HG02571 (cell line): ENCODE measurements around the gene AGPAT3.

Experiments
- ATAC-seq: cut with Tn5 transposase; IDR thresholded peaks from one replicate; pipeline ENCODE4 v1.9.1; 2021; ENCODE audit warnings: mild to moderate bottlenecking, moderate library complexity; ENCODE audit not compliant: unreplicated experiment

AGPAT3 gene

GRCh38 chr21:43989401-43989800 is 124.4 kb downstream of the AGPAT3 start:
- ATAC-seq: no peak

- ATAC-seq: no peak
Measured at GRCh38 chr21:43991447-43991991, 126.5 kb downstream of the AGPAT3 start.

- no peak for ATAC-seq
Measured at GRCh38 chr21:43992121-43992520, 127.1 kb downstream of the AGPAT3 start.

- ATAC-seq: no peak
Measured at GRCh38 chr21:43993420-43993934, 128.5 kb downstream of the AGPAT3 start.

GRCh38 chr21:43994085-43994484 is 129.1 kb downstream of the AGPAT3 start:
- no peak for ATAC-seq

- no peak for ATAC-seq
Measured at GRCh38 chr21:43994646-43995045, 129.6 kb downstream of the AGPAT3 start.

GRCh38 chr21:43995521-43996105 is 130.6 kb downstream of the AGPAT3 start:
- ATAC-seq: no peak

- ATAC-seq: no peak
Measured at GRCh38 chr21:43997766-43998742, 133.0 kb downstream of the AGPAT3 start.

GRCh38 chr21:44000360-44000759 is 135.3 kb downstream of the AGPAT3 start:
- no peak for ATAC-seq

GRCh38 chr21:44002511-44002910 is 137.5 kb downstream of the AGPAT3 start:
- ATAC-seq: no peak

- no peak for ATAC-seq
Measured at GRCh38 chr21:44003307-44003966, 138.4 kb downstream of the AGPAT3 start.

- no peak for ATAC-seq
Measured at GRCh38 chr21:44005071-44005470, 140.0 kb downstream of the AGPAT3 start.

GRCh38 chr21:44005593-44005992 is 140.6 kb downstream of the AGPAT3 start:
- ATAC-seq: no peak

- no peak for ATAC-seq
Measured at GRCh38 chr21:44006017-44006619, 141.1 kb downstream of the AGPAT3 start.

GRCh38 chr21:44006656-44007055 is 141.6 kb downstream of the AGPAT3 start:
- ATAC-seq: no peak

- ATAC-seq: no peak
Measured at GRCh38 chr21:44010429-44010828, 145.4 kb downstream of the AGPAT3 start.

GRCh38 chr21:44011123-44011522 is 146.1 kb downstream of the AGPAT3 start:
- no peak for ATAC-seq

- peak; percentile 61 for ATAC-seq
Measured at GRCh38 chr21:44011579-44012473, 146.8 kb downstream of the AGPAT3 start, which contains the start of gene TRAPPC10. Gene TRAPPC10, plus strand, starts transcription at chr21:44012309. Its CDS starts 185 bp downstream, at chr21:44012494.
